Inferior parietal cortex (tissue), 1 donor: ENCODE measurements around the gene BLM.
"Not testable (repeated sequence)": the region's sequence is repeated elsewhere in the genome, so short reads cannot be mapped to it uniquely, and the experiment has no call there.

ENCODE experiments used
- DNase-seq: peaks from one replicate; pipeline ENCODE4 v3.0.0-alpha.2; 2016; ENCODE audit errors: extremely low spot score

The BLM gene

GRCh38 chr15:90849424-90849823, 132.3 kb downstream of the BLM start:
- DNase-seq: not testable (repeated sequence)

- no peak for DNase-seq
These were observed 134.0 kb downstream of the BLM start for GRCh38 chr15:90851114-90851513.

GRCh38 chr15:90851940-90852339, 134.8 kb downstream of the BLM start:
- DNase-seq: no peak

- DNase-seq: no peak
These were observed 138.0 kb downstream of the BLM start for GRCh38 chr15:90855139-90855538.

- no peak for DNase-seq
These were observed 140.2 kb downstream of the BLM start for GRCh38 chr15:90857337-90857736.

GRCh38 chr15:90857883-90858443, 140.8 kb downstream of the BLM start:
- DNase-seq: no peak

GRCh38 chr15:90859234-90860131, 142.3 kb downstream of the BLM start:
- no peak for DNase-seq

GRCh38 chr15:90860450-90860849, 143.3 kb downstream of the BLM start:
- no peak for DNase-seq

GRCh38 chr15:90860942-90861675, 144.0 kb downstream of the BLM start:
- DNase-seq: no peak

- no peak for DNase-seq
These were observed 145.3 kb downstream of the BLM start for GRCh38 chr15:90862487-90862886.

- no peak for DNase-seq
These were observed 146.0 kb downstream of the BLM start for GRCh38 chr15:90862964-90863778.

GRCh38 chr15:90863987-90864386, 146.8 kb downstream of the BLM start:
- DNase-seq: no peak

GRCh38 chr15:90864507-90864906, 147.4 kb downstream of the BLM start:
- no peak for DNase-seq

GRCh38 chr15:90865702-90866101, 148.6 kb downstream of the BLM start:
- no peak for DNase-seq
